ENCODE measurements around the gene ARHGEF9. TPM values are rescaled to one million over a fixed set of nuclear protein-coding genes. Genes with fewer than 3 reads are reported as not detected.
A peak's percentile ranks its signal among the peaks of the same experiment; 100 is the strongest.

The ARHGEF9 gene
- total and polyA plus RNA-seq, 10 of the 15 experiments (the other 5 are each of a cell fraction or from before 2014, with no cell fraction given) = 3.2 to 25.2 (median 14.3) TPM

DNA sequence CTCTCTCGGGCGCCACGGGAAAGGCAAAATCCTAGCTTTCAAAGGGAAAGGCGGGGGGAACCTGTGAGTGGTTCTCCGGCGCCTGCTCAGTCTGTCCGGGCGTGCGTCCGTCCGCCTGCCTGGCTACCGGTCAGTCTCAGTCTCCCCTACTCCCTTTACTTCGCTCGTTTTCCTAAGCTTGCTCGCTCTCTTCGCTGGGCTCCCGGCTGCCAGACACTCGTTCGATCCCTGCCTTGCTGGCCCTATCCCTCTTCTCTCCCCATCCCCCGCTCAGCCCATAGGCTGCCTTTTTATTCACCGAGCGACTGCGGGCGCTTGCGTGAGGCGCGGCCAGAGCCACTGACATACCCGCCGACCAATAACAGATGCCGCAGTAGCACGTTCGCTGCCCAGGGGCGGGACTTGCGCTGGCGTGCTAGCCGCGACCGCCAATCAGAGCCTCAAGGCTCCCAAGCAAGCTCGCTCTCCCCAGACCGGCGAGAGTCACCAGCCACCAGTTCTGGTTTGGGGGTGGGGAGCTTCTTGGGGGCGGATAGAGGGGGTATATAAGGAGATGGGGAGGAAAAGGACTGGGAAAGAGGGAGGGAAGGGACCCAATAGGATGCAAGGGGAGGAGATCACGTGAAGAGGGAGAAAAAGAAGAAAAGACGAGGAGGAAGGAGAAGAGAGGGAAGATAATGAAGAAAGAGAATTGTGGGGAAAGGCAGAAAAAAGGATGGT lies 30.0 kb downstream of the ARHGEF9 start (continued):
- peak; percentile 36; the same call in 1 of the 2 replicates for TF ChIP-seq RUNX3 (IDR thresholded peaks at IDR 0.05; ENCODE audit: low read length)
- TF ChIP-seq FOXM1 (IDR thresholded peaks at IDR 0.05; ENCODE audit: low read depth, low read length) = no peak
- TF ChIP-seq RB1 (IDR thresholded peaks at IDR 0.05; ENCODE audit: borderline replicate concordance) = no peak
- no peak for TF ChIP-seq SUPT20H (IDR thresholded peaks at IDR 0.05; ENCODE audit: borderline replicate concordance, control insufficient read depth, low read depth, low read length)
- TF ChIP-seq, protein P1, sequence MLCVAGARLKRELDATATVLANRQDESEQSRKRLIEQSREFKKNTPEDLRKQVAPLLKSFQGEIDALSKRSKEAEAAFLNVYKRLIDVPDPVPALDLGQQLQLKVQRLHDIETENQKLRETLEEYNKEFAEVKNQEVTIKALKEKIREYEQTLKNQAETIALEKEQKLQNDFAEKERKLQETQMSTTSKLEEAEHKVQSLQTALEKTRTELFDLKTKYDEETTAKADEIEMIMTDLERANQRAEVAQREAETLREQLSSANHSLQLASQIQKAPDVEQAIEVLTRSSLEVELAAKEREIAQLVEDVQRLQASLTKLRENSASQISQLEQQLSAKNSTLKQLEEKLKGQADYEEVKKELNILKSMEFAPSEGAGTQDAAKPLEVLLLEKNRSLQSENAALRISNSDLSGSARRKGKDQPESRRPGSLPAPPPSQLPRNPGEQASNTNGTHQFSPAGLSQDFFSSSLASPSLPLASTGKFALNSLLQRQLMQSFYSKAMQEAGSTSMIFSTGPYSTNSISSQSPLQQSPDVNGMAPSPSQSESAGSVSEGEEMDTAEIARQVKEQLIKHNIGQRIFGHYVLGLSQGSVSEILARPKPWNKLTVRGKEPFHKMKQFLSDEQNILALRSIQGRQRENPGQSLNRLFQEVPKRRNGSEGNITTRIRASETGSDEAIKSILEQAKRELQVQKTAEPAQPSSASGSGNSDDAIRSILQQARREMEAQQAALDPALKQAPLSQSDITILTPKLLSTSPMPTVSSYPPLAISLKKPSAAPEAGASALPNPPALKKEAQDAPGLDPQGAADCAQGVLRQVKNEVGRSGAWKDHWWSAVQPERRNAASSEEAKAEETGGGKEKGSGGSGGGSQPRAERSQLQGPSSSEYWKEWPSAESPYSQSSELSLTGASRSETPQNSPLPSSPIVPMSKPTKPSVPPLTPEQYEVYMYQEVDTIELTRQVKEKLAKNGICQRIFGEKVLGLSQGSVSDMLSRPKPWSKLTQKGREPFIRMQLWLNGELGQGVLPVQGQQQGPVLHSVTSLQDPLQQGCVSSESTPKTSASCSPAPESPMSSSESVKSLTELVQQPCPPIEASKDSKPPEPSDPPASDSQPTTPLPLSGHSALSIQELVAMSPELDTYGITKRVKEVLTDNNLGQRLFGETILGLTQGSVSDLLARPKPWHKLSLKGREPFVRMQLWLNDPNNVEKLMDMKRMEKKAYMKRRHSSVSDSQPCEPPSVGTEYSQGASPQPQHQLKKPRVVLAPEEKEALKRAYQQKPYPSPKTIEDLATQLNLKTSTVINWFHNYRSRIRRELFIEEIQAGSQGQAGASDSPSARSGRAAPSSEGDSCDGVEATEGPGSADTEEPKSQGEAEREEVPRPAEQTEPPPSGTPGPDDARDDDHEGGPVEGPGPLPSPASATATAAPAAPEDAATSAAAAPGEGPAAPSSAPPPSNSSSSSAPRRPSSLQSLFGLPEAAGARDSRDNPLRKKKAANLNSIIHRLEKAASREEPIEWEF (IDR thresholded peaks at IDR 0.05; ENCODE audit: insufficient replicate concordance, low read depth, low read length) = no peak
- no peak for TF ChIP-seq ZZZ3 (IDR thresholded peaks at IDR 0.05; ENCODE audit: control insufficient read depth, insufficient read length, low read depth)
- TF ChIP-seq, protein P2, sequence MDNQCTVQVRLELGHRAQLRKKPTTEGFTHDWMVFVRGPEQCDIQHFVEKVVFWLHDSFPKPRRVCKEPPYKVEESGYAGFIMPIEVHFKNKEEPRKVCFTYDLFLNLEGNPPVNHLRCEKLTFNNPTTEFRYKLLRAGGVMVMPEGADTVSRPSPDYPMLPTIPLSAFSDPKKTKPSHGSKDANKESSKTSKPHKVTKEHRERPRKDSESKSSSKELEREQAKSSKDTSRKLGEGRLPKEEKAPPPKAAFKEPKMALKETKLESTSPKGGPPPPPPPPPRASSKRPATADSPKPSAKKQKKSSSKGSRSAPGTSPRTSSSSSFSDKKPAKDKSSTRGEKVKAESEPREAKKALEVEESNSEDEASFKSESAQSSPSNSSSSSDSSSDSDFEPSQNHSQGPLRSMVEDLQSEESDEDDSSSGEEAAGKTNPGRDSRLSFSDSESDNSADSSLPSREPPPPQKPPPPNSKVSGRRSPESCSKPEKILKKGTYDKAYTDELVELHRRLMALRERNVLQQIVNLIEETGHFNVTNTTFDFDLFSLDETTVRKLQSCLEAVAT (IDR thresholded peaks at IDR 0.05) = 0 out of 2 replicates have a peak, but pooled peaks have one; percentile 53
- peak; percentile 85 for TF ChIP-seq SP1 (IDR thresholded peaks at IDR 0.05; ENCODE audit: low read depth, low read length)
- no peak for TF ChIP-seq MEF2A (IDR thresholded peaks at IDR 0.05; ENCODE audit: insufficient read depth, low read depth, low read length)
- TF ChIP-seq, protein P3, sequence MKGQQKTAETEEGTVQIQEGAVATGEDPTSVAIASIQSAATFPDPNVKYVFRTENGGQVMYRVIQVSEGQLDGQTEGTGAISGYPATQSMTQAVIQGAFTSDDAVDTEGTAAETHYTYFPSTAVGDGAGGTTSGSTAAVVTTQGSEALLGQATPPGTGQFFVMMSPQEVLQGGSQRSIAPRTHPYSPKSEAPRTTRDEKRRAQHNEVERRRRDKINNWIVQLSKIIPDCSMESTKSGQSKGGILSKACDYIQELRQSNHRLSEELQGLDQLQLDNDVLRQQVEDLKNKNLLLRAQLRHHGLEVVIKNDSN (IDR thresholded peaks at IDR 0.05; ENCODE audit: borderline replicate concordance, extremely low read length, insufficient read depth, low read depth, low read length) = no peak
- TF ChIP-seq, protein P4, sequence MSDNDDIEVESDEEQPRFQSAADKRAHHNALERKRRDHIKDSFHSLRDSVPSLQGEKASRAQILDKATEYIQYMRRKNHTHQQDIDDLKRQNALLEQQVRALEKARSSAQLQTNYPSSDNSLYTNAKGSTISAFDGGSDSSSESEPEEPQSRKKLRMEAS (IDR thresholded peaks at IDR 0.05; ENCODE audit: low read depth, low read length) = no peak
- TF ChIP-seq BACH1 (IDR thresholded peaks at IDR 0.05; ENCODE audit: borderline replicate concordance) = no peak
- no peak for TF ChIP-seq NFIC (IDR thresholded peaks at IDR 0.05; ENCODE audit: low read depth, low read length)
- TF ChIP-seq ZNF622 (IDR thresholded peaks at IDR 0.05) = no peak
- TF ChIP-seq, protein P5, sequence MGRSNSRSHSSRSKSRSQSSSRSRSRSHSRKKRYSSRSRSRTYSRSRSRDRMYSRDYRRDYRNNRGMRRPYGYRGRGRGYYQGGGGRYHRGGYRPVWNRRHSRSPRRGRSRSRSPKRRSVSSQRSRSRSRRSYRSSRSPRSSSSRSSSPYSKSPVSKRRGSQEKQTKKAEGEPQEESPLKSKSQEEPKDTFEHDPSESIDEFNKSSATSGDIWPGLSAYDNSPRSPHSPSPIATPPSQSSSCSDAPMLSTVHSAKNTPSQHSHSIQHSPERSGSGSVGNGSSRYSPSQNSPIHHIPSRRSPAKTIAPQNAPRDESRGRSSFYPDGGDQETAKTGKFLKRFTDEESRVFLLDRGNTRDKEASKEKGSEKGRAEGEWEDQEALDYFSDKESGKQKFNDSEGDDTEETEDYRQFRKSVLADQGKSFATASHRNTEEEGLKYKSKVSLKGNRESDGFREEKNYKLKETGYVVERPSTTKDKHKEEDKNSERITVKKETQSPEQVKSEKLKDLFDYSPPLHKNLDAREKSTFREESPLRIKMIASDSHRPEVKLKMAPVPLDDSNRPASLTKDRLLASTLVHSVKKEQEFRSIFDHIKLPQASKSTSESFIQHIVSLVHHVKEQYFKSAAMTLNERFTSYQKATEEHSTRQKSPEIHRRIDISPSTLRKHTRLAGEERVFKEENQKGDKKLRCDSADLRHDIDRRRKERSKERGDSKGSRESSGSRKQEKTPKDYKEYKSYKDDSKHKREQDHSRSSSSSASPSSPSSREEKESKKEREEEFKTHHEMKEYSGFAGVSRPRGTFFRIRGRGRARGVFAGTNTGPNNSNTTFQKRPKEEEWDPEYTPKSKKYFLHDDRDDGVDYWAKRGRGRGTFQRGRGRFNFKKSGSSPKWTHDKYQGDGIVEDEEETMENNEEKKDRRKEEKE (IDR thresholded peaks at IDR 0.05) = no peak
- TF ChIP-seq STAT1 (conservative IDR thresholded peaks at IDR 0.05) = 0 out of 2 replicates have a peak, but pooled peaks have one; percentile 48
- TF ChIP-seq NR2F1 (conservative IDR thresholded peaks at IDR 0.05) = no peak
- no peak for TF ChIP-seq TCF12 (IDR thresholded peaks at IDR 0.05; ENCODE audit: low read depth, low read length)
- TF ChIP-seq ETV6 (conservative IDR thresholded peaks at IDR 0.05 in 1 of 2, IDR thresholded peaks at IDR 0.05 in 1 of 2; ENCODE audit: borderline replicate concordance in 1 of 2, low read depth in 1 of 2) = no peak
